OCI-LY1 (cell line): ENCODE data around the gene SLC25A13.

Experiments used
- H2AFZ ChIP-seq: fragments of 200-600 bp; sonication (generic), shearing (Covaris generic); 2 replicates; pipeline ENCODE4 v1.6.0; 2014; ENCODE audit warnings: antibody characterized with exemption, mild to moderate bottlenecking, low read length
- H3F3A ChIP-seq: fragments of 200-600 bp; sonication (generic), shearing (Covaris generic); 2 replicates; pipeline ENCODE4 v1.6.0; 2014; ENCODE audit warnings: mild to moderate bottlenecking, antibody characterized with exemption, low read length, moderate library complexity; ENCODE audit not compliant: insufficient read depth
- H3K27ac ChIP-seq: fragments of 200-600 bp; sonication (generic); 2 replicates; pipeline ENCODE4 v1.5.1; 2014; ENCODE audit warnings: low read length, mixed run types, mild to moderate bottlenecking, low read depth; ENCODE audit not compliant: poor library complexity, severe bottlenecking
- H3K27me3 ChIP-seq: fragments of 200-600 bp; sonication (generic); 2 replicates; pipeline ENCODE4 v1.6.0; 2014; ENCODE audit warnings: antibody characterized with exemption, mild to moderate bottlenecking, low read length, moderate library complexity; ENCODE audit not compliant: insufficient read depth
- H3K36me3 ChIP-seq: fragments of 200-600 bp; sonication (generic); 2 replicates; pipeline ENCODE4 v1.6.1; 2014; ENCODE audit warnings: mild to moderate bottlenecking, antibody characterized with exemption, low read length, moderate library complexity, mixed read lengths; ENCODE audit not compliant: insufficient read depth
- H3K4me1 ChIP-seq: fragments of 200-600 bp; sonication (generic); 2 replicates; pipeline ENCODE4 v1.5.1; 2014; ENCODE audit warnings: mild to moderate bottlenecking, low read length, moderate library complexity; ENCODE audit not compliant: insufficient read depth, severe bottlenecking
- H3K4me2 ChIP-seq: fragments of 200-600 bp; sonication (generic), shearing (Covaris generic); 2 replicates; pipeline ENCODE4 v1.6.1; 2014; ENCODE audit warnings: low read length
- H3K4me3 ChIP-seq: fragments of 200-600 bp; sonication (generic); 2 replicates; pipeline ENCODE4 v1.5.1; 2014; ENCODE audit warnings: low read length, low read depth, mild to moderate bottlenecking, mixed read lengths; ENCODE audit not compliant: poor library complexity, severe bottlenecking
- H3K79me2 ChIP-seq: fragments of 200-600 bp; shearing (Covaris generic); 2 replicates; pipeline ENCODE4 v1.6.1; 2016; ENCODE audit warnings: mixed run types, low read length, mixed read lengths; ENCODE audit not compliant: insufficient read depth
- H3K9ac ChIP-seq: fragments of 200-600 bp; sonication (generic), shearing (Covaris generic); 2 replicates; pipeline ENCODE4 v1.6.1; 2014; ENCODE audit warnings: mild to moderate bottlenecking, low read length, mixed read lengths
- H3K9me2 ChIP-seq: fragments of 200-600 bp; sonication (generic), shearing (Covaris generic); 2 replicates; pipeline ENCODE4 v1.6.1; 2014; ENCODE audit warnings: low read depth, mild to moderate bottlenecking, low read length, mixed read lengths
- H3K9me3 ChIP-seq: fragments of 200-600 bp; shearing (Covaris generic); 2 replicates; pipeline ENCODE4 v1.6.1; 2014; ENCODE audit warnings: low read length, mixed read lengths
- H4K20me1 ChIP-seq: fragments of 200-600 bp; sonication (generic), shearing (Covaris generic); 2 replicates; pipeline ENCODE4 v1.6.0; 2016; ENCODE audit warnings: mild to moderate bottlenecking, low read length; ENCODE audit not compliant: insufficient read depth
- EZH2 ChIP-seq: fragments of 200-600 bp; sonication (generic), shearing (Covaris generic); IDR thresholded peaks from 2 replicates; pipeline ENCODE4 v1.8.0; 2017; ENCODE audit warnings: borderline replicate concordance, mixed run types, mild to moderate bottlenecking, antibody characterized with exemption, low read length, moderate library complexity, mixed read lengths
- TF ChIP-seq, protein P1 (sequence below): fragments of 200-600 bp; sonication (generic), shearing (Covaris generic); IDR thresholded peaks from 2 replicates; pipeline ENCODE4 v1.5.1; 2017; ENCODE audit warnings: mild to moderate bottlenecking, antibody characterized with exemption, low read length, moderate library complexity, mixed read lengths

Gene SLC25A13

GRCh38 chr7:96238976-96239766, 82.7 kb downstream of the SLC25A13 start:
- no peaks in the 10 kb centered on the region for H4K20me1 ChIP-seq
- no peaks in the 10 kb centered on the region for H3K27me3 ChIP-seq
- no peaks in the 10 kb centered on the region for H3K4me1 ChIP-seq
- H3K9me2 ChIP-seq, result no peaks in the 10 kb centered on the region
- no peaks in the 10 kb centered on the region for H3K79me2 ChIP-seq
- H3K4me3 ChIP-seq, result no peak overlapping the region
- no peak overlapping the region for H3K9ac ChIP-seq
- TF ChIP-seq, protein P1, sequence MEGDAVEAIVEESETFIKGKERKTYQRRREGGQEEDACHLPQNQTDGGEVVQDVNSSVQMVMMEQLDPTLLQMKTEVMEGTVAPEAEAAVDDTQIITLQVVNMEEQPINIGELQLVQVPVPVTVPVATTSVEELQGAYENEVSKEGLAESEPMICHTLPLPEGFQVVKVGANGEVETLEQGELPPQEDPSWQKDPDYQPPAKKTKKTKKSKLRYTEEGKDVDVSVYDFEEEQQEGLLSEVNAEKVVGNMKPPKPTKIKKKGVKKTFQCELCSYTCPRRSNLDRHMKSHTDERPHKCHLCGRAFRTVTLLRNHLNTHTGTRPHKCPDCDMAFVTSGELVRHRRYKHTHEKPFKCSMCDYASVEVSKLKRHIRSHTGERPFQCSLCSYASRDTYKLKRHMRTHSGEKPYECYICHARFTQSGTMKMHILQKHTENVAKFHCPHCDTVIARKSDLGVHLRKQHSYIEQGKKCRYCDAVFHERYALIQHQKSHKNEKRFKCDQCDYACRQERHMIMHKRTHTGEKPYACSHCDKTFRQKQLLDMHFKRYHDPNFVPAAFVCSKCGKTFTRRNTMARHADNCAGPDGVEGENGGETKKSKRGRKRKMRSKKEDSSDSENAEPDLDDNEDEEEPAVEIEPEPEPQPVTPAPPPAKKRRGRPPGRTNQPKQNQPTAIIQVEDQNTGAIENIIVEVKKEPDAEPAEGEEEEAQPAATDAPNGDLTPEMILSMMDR, result no peak
- no peak for TF ChIP-seq EZH2
- peaks cover 2% of the 10 kb centered on the region; the same call in 1 of the 2 replicates for H3K36me3 ChIP-seq
- no peak overlapping the region for H2AFZ ChIP-seq
- no peaks in the 10 kb centered on the region for H3F3A ChIP-seq
- H3K4me2 ChIP-seq, result no peak overlapping the region
- no peaks in the 10 kb centered on the region for H3K9me3 ChIP-seq
- H3K27ac ChIP-seq, result no peak overlapping the region

GRCh38 chr7:96238474-96238873, 83.4 kb downstream of the SLC25A13 start:
- no peaks in the 10 kb centered on the region for H3K27me3 ChIP-seq
- H2AFZ ChIP-seq, result no peak overlapping the region
- H3K4me1 ChIP-seq, result no peaks in the 10 kb centered on the region
- no peak overlapping the region for H3K4me2 ChIP-seq
- H4K20me1 ChIP-seq, result no peaks in the 10 kb centered on the region
- no peaks in the 10 kb centered on the region for H3K79me2 ChIP-seq
- no peaks in the 10 kb centered on the region for H3K9me2 ChIP-seq
- no peak overlapping the region for H3K4me3 ChIP-seq
- no peak overlapping the region for H3K9ac ChIP-seq
- TF ChIP-seq EZH2, result no peak
- TF ChIP-seq, protein P1, result no peak
- no peaks in the 10 kb centered on the region for H3K9me3 ChIP-seq
- H3K36me3 ChIP-seq, result peaks cover 7% of the 10 kb centered on the region; the same call in 1 of the 2 replicates
- no peaks in the 10 kb centered on the region for H3F3A ChIP-seq
- H3K27ac ChIP-seq, result no peak overlapping the region

GRCh38 chr7:96237040-96237439, 84.9 kb downstream of the SLC25A13 start:
- H2AFZ ChIP-seq, result no peak overlapping the region
- H3K4me2 ChIP-seq, result no peak overlapping the region
- H4K20me1 ChIP-seq, result no peaks in the 10 kb centered on the region
- no peaks in the 10 kb centered on the region for H3K79me2 ChIP-seq
- H3K9me2 ChIP-seq, result no peaks in the 10 kb centered on the region
- no peaks in the 10 kb centered on the region for H3K27me3 ChIP-seq
- H3K4me1 ChIP-seq, result no peaks in the 10 kb centered on the region
- no peak overlapping the region for H3K9ac ChIP-seq
- H3K4me3 ChIP-seq, result no peak overlapping the region
- no peak overlapping the region for H3K27ac ChIP-seq
- peaks cover 12% of the 10 kb centered on the region; the same call in 1 of the 2 replicates for H3K36me3 ChIP-seq
- H3F3A ChIP-seq, result no peaks in the 10 kb centered on the region
- no peak for TF ChIP-seq EZH2
- TF ChIP-seq, protein P1, result no peak
- no peaks in the 10 kb centered on the region for H3K9me3 ChIP-seq
